Measurements from ENCODE around the gene SDCBP2.

The SDCBP2 gene

DNA sequence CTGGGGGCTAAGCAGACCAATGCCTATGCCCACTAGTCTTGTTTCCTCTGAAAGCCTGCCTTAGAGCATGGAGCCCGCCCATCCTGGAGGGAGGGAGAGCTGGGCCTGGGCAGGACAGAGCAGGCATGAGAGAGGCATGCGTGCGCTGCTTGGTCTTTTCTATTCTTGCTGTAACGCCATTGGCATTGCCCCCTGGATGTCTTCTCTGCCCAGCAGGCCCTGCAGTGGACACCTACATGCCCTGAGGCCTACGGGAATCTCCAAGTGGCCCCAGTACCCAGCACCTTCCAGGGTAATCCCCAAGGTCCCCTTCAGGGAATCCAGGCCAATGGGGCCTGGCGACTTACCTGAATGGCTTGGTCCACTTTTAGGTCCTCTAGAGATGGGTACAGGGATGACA, 8.9 kb downstream of the SDCBP2 start:
- no peak for ATAC-seq
- TF ChIP-seq, protein P1, sequence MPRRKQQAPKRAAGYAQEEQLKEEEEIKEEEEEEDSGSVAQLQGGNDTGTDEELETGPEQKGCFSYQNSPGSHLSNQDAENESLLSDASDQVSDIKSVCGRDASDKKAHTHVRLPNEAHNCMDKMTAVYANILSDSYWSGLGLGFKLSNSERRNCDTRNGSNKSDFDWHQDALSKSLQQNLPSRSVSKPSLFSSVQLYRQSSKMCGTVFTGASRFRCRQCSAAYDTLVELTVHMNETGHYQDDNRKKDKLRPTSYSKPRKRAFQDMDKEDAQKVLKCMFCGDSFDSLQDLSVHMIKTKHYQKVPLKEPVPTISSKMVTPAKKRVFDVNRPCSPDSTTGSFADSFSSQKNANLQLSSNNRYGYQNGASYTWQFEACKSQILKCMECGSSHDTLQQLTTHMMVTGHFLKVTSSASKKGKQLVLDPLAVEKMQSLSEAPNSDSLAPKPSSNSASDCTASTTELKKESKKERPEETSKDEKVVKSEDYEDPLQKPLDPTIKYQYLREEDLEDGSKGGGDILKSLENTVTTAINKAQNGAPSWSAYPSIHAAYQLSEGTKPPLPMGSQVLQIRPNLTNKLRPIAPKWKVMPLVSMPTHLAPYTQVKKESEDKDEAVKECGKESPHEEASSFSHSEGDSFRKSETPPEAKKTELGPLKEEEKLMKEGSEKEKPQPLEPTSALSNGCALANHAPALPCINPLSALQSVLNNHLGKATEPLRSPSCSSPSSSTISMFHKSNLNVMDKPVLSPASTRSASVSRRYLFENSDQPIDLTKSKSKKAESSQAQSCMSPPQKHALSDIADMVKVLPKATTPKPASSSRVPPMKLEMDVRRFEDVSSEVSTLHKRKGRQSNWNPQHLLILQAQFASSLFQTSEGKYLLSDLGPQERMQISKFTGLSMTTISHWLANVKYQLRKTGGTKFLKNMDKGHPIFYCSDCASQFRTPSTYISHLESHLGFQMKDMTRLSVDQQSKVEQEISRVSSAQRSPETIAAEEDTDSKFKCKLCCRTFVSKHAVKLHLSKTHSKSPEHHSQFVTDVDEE (CRISPR knock-in tag; IDR thresholded peaks at IDR 0.05) = no peak
- TF ChIP-seq, protein P2, sequence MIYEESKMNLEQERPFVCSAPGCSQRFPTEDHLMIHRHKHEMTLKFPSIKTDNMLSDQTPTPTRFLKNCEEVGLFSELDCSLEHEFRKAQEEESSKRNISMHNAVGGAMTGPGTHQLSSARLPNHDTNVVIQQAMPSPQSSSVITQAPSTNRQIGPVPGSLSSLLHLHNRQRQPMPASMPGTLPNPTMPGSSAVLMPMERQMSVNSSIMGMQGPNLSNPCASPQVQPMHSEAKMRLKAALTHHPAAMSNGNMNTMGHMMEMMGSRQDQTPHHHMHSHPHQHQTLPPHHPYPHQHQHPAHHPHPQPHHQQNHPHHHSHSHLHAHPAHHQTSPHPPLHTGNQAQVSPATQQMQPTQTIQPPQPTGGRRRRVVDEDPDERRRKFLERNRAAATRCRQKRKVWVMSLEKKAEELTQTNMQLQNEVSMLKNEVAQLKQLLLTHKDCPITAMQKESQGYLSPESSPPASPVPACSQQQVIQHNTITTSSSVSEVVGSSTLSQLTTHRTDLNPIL (CRISPR knock-in tag; IDR thresholded peaks at IDR 0.05; ENCODE audit: low read depth) = no peak
- no peak for TF ChIP-seq BACH2 (CRISPR knock-in tag; IDR thresholded peaks at IDR 0.05; ENCODE audit: borderline replicate concordance)
- no peak for TF ChIP-seq SNAI2 (CRISPR knock-in tag; IDR thresholded peaks at IDR 0.05)
- no peak for TF ChIP-seq ZNF8 (CRISPR knock-in tag; IDR thresholded peaks at IDR 0.05)
- no peak for TF ChIP-seq TOX (CRISPR knock-in tag; IDR thresholded peaks at IDR 0.05; ENCODE audit: borderline replicate concordance)
- TF ChIP-seq ZFP30 (CRISPR knock-in tag; IDR thresholded peaks at IDR 0.05) = no peak
- no peak for TF ChIP-seq ZC3H10 (CRISPR knock-in tag; IDR thresholded peaks at IDR 0.05)
- TF ChIP-seq GLIS3 (CRISPR knock-in tag; IDR thresholded peaks at IDR 0.05) = no peak
- TF ChIP-seq CSRNP3 (CRISPR knock-in tag; IDR thresholded peaks at IDR 0.05) = no peak
- TF ChIP-seq PPARA (CRISPR knock-in tag; IDR thresholded peaks at IDR 0.05; ENCODE audit: borderline replicate concordance) = no peak
- no peak for TF ChIP-seq RARB (CRISPR knock-in tag; IDR thresholded peaks at IDR 0.05)
- TF ChIP-seq ARNTL (CRISPR knock-in tag; IDR thresholded peaks at IDR 0.05; ENCODE audit: borderline replicate concordance, low read depth) = no peak
- no peak for TF ChIP-seq ZFP3 (CRISPR knock-in tag; IDR thresholded peaks at IDR 0.05)
- no peak for TF ChIP-seq OSR1 (CRISPR knock-in tag; IDR thresholded peaks at IDR 0.05)
- TF ChIP-seq ISL1 (CRISPR knock-in tag; IDR thresholded peaks at IDR 0.05) = no peak
- TF ChIP-seq ZNF565 (CRISPR knock-in tag; conservative IDR thresholded peaks at IDR 0.05; ENCODE audit: low read depth) = no peak

DNA sequence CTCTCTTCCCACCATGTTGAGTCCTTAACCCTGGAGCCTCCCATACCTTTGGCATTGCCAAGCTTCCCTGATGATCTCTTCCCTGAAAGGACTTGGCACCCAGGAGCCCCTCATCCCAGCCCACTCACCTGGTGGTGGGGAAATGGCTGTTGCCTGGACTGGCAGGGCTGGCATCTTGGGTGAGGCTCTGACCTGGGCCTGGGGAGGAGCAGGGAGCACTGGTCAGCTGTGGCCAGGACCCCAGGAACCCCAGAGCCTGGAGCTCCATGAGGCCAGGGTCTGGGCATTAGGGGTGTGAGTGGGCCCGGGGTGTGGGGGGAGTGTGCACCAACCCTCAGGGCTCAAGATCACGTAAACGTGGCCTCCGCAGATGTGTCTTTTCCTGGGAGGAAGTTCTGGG, 9.5 kb downstream of the SDCBP2 start:
- TF ChIP-seq GLIS3 (CRISPR knock-in tag; IDR thresholded peaks at IDR 0.05) = no peak
- no peak for TF ChIP-seq TCF4 (CRISPR knock-in tag; IDR thresholded peaks at IDR 0.05; ENCODE audit: borderline replicate concordance)
- TF ChIP-seq, protein P1 (CRISPR knock-in tag; IDR thresholded peaks at IDR 0.05) = no peak
- TF ChIP-seq PPARA (CRISPR knock-in tag; IDR thresholded peaks at IDR 0.05; ENCODE audit: borderline replicate concordance) = no peak
- no peak for TF ChIP-seq ZNF565 (CRISPR knock-in tag; conservative IDR thresholded peaks at IDR 0.05; ENCODE audit: low read depth)
- TF ChIP-seq BACH2 (CRISPR knock-in tag; IDR thresholded peaks at IDR 0.05; ENCODE audit: borderline replicate concordance) = no peak
- no peak for TF ChIP-seq ZC3H10 (CRISPR knock-in tag; IDR thresholded peaks at IDR 0.05)
- no peak for TF ChIP-seq TOX (CRISPR knock-in tag; IDR thresholded peaks at IDR 0.05; ENCODE audit: borderline replicate concordance)
- TF ChIP-seq ESRRG (CRISPR knock-in tag; IDR thresholded peaks at IDR 0.05) = no peak
- ATAC-seq = no peak

- ATAC-seq = no peak
- TF ChIP-seq ZFP30 (CRISPR knock-in tag; IDR thresholded peaks at IDR 0.05) (no peak), SNAI2 (CRISPR knock-in tag; IDR thresholded peaks at IDR 0.05) (no peak), RARB (CRISPR knock-in tag; IDR thresholded peaks at IDR 0.05) (no peak), ZNF8 (CRISPR knock-in tag; IDR thresholded peaks at IDR 0.05) (no peak), TCF4 (CRISPR knock-in tag; IDR thresholded peaks at IDR 0.05; ENCODE audit: borderline replicate concordance) (no peak), GLIS3 (CRISPR knock-in tag; IDR thresholded peaks at IDR 0.05) (no peak), TOX (CRISPR knock-in tag; IDR thresholded peaks at IDR 0.05; ENCODE audit: borderline replicate concordance) (no peak), ZNF70 (CRISPR knock-in tag; IDR thresholded peaks at IDR 0.05) (no peak), ESRRG (CRISPR knock-in tag; IDR thresholded peaks at IDR 0.05) (no peak), ZC3H10 (CRISPR knock-in tag; IDR thresholded peaks at IDR 0.05) (no peak), CSDC2 (CRISPR knock-in tag; IDR thresholded peaks at IDR 0.05) (no peak), BACH2 (CRISPR knock-in tag; IDR thresholded peaks at IDR 0.05; ENCODE audit: borderline replicate concordance) (no peak), CSRNP3 (CRISPR knock-in tag; IDR thresholded peaks at IDR 0.05) (no peak)
- TF ChIP-seq, protein P3, sequence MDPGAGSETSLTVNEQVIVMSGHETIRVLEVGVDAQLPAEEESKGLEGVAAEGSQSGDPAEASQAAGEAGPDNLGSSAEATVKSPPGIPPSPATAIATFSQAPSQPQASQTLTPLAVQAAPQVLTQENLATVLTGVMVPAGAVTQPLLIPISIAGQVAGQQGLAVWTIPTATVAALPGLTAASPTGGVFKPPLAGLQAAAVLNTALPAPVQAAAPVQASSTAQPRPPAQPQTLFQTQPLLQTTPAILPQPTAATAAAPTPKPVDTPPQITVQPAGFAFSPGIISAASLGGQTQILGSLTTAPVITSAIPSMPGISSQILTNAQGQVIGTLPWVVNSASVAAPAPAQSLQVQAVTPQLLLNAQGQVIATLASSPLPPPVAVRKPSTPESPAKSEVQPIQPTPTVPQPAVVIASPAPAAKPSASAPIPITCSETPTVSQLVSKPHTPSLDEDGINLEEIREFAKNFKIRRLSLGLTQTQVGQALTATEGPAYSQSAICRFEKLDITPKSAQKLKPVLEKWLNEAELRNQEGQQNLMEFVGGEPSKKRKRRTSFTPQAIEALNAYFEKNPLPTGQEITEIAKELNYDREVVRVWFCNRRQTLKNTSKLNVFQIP (CRISPR knock-in tag; IDR thresholded peaks at IDR 0.05; ENCODE audit: borderline replicate concordance, low read depth) = no peak
- TF ChIP-seq, protein P2 (CRISPR knock-in tag; IDR thresholded peaks at IDR 0.05; ENCODE audit: low read depth) = no peak
Measured at GRCh38 chr20:1319051-1319450, 9.9 kb downstream of the SDCBP2 start.
